ENCODE measurements around the gene DHFR. TPM values are rescaled to one million over a fixed set of nuclear protein-coding genes. Genes with fewer than 3 reads are reported as not detected.

DHFR gene
- total RNA-seq, 3 donors from 2014 or later = 6.9 to 22.4 (median 10.8) TPM

DNA sequence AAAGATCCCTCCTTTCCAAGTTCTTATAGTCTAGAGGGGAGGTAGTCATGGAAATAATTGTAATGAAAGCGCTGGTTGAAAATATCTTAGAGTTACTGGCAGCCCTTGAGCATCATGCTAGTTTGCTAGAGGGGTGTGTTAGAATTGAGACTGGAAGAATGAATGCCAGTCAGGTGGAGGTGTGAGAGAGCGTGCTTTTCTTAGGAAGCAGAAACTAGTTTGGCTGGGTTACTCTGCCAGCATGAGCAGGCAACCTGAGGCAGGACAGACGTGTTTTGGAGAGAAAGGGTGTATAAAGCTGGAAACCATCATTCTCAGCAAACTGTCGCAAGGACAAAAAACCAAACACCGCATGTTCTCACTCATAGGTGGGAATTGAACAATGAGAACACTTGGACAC is 43.6 kb upstream of the DHFR start:
- no peak for TF ChIP-seq POLR2A (IDR thresholded peaks at IDR 0.05)
- TF ChIP-seq, protein P1, sequence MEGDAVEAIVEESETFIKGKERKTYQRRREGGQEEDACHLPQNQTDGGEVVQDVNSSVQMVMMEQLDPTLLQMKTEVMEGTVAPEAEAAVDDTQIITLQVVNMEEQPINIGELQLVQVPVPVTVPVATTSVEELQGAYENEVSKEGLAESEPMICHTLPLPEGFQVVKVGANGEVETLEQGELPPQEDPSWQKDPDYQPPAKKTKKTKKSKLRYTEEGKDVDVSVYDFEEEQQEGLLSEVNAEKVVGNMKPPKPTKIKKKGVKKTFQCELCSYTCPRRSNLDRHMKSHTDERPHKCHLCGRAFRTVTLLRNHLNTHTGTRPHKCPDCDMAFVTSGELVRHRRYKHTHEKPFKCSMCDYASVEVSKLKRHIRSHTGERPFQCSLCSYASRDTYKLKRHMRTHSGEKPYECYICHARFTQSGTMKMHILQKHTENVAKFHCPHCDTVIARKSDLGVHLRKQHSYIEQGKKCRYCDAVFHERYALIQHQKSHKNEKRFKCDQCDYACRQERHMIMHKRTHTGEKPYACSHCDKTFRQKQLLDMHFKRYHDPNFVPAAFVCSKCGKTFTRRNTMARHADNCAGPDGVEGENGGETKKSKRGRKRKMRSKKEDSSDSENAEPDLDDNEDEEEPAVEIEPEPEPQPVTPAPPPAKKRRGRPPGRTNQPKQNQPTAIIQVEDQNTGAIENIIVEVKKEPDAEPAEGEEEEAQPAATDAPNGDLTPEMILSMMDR (IDR thresholded peaks at IDR 0.05) = no peak
- TF ChIP-seq POLR2AphosphoS5 (IDR thresholded peaks at IDR 0.05) = no peak
- intact Hi-C loops (cut with DNase I; ENCODE audit: low total_unique reads) = no loop called here
- Histone ChIP-seq H3K36me3 (no peaks in the 10 kb centered on the region), H3K27ac (no peak overlapping the region), H3K27me3 (no peaks in the 10 kb centered on the region), H3K9me3 (no peaks in the 10 kb centered on the region), H3K4me1 (no peaks in the 10 kb centered on the region), H3K4me3 (no peak overlapping the region)
- no peak for DNase-seq (ENCODE audit: low spot score in 2 of 2)

- Histone ChIP-seq H3K27me3 (no peaks in the 10 kb centered on the region), H3K27ac (no peak overlapping the region), H3K4me3 (no peak overlapping the region), H3K36me3 (no peaks in the 10 kb centered on the region), H3K4me1 (no peaks in the 10 kb centered on the region), H3K9me3 (no peaks in the 10 kb centered on the region)
- TF ChIP-seq POLR2A (IDR thresholded peaks at IDR 0.05) (no peak), POLR2AphosphoS5 (IDR thresholded peaks at IDR 0.05) (no peak)
- TF ChIP-seq, protein P1 (IDR thresholded peaks at IDR 0.05) = no peak
- intact Hi-C loops (cut with DNase I; ENCODE audit: low total_unique reads) = no loop called here
- DNase-seq (ENCODE audit: low spot score in 2 of 2) = no peak
Observed at GRCh38 chr5:80697100-80697499, 42.3 kb upstream of the DHFR start.

DNA sequence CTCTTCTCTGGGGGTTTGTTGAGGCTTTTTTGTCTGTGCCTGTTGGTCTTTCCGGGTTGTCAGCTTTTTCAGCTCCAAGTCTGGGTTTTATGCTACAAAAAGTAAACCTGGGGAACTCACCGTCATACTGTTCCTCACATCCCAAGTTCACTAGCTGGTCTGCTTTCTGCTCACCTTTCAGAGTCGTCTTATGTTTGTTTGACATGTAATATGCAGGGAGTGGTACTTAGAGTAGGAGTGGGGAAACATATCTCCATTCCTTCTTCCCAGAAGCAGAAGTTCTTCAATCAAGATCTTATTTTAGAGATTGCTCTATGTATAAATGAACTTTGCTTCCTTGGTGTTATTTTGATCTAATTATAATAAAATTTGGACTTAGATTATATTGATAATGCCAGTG is 41.7 kb upstream of the DHFR start:
- DNase-seq (ENCODE audit: low spot score in 2 of 2) = no peak
- Histone ChIP-seq H3K4me1 (no peaks in the 10 kb centered on the region), H3K27ac (no peak overlapping the region), H3K4me3 (no peak overlapping the region), H3K9me3 (no peaks in the 10 kb centered on the region), H3K27me3 (no peaks in the 10 kb centered on the region), H3K36me3 (no peaks in the 10 kb centered on the region)
- intact Hi-C loops (cut with DNase I; ENCODE audit: low total_unique reads) = no loop called here
- TF ChIP-seq POLR2AphosphoS5 (IDR thresholded peaks at IDR 0.05) (no peak), POLR2A (IDR thresholded peaks at IDR 0.05) (no peak)
- TF ChIP-seq, protein P1 (IDR thresholded peaks at IDR 0.05) = no peak

DNA sequence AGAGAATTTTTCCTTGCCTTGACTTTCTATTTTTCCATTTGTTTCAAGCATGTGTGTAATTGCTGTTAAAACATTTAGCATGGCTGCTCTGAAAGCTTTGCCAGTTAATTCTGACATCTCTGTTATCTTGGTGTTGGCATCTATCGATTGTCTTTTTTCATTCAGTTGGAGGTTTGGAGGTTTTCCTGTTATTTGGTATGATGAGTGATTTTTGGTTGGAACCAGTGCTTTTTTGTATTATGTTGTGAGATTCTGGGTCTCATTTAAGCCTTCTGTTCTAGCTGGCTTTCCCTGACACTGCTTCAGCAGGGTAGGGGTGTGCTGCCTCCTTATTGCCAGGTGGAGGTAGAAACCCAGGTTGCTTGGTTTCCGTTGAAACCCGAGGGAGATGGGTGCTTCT is 40.9 kb upstream of the DHFR start:
- intact Hi-C loops (cut with DNase I; ENCODE audit: low total_unique reads) = no loop called here
- H3K4me1 ChIP-seq = no peaks in the 10 kb centered on the region
- H3K27ac ChIP-seq = no peak overlapping the region
- H3K4me3 ChIP-seq = no peak overlapping the region
- no peaks in the 10 kb centered on the region for H3K27me3 ChIP-seq
- TF ChIP-seq POLR2A (IDR thresholded peaks at IDR 0.05) (no peak), POLR2AphosphoS5 (IDR thresholded peaks at IDR 0.05) (no peak)
- TF ChIP-seq, protein P1 (IDR thresholded peaks at IDR 0.05) = no peak
- no peaks in the 10 kb centered on the region for H3K9me3 ChIP-seq
- no peaks in the 10 kb centered on the region for H3K36me3 ChIP-seq
- no peak for DNase-seq (ENCODE audit: low spot score in 2 of 2)

- TF ChIP-seq, protein P1 (IDR thresholded peaks at IDR 0.05) = no peak
- TF ChIP-seq POLR2A (IDR thresholded peaks at IDR 0.05) (no peak), POLR2AphosphoS5 (IDR thresholded peaks at IDR 0.05) (no peak)
- H3K9me3 ChIP-seq = no peaks in the 10 kb centered on the region
- no peak for DNase-seq (ENCODE audit: low spot score in 2 of 2)
- H3K27me3 ChIP-seq = no peaks in the 10 kb centered on the region
- H3K36me3 ChIP-seq = no peaks in the 10 kb centered on the region
- no peak overlapping the region for H3K4me3 ChIP-seq
- no peaks in the 10 kb centered on the region for H3K4me1 ChIP-seq
- no peak overlapping the region for H3K27ac ChIP-seq
- intact Hi-C loops (cut with DNase I; ENCODE audit: low total_unique reads) = no loop called here
Observed at GRCh38 chr5:80689627-80690026, 34.8 kb upstream of the DHFR start.

Measured in breast epithelium (tissue), 4 donors.